Measurements from ENCODE around the gene MRPS21.

Gene MRPS21

DNA sequence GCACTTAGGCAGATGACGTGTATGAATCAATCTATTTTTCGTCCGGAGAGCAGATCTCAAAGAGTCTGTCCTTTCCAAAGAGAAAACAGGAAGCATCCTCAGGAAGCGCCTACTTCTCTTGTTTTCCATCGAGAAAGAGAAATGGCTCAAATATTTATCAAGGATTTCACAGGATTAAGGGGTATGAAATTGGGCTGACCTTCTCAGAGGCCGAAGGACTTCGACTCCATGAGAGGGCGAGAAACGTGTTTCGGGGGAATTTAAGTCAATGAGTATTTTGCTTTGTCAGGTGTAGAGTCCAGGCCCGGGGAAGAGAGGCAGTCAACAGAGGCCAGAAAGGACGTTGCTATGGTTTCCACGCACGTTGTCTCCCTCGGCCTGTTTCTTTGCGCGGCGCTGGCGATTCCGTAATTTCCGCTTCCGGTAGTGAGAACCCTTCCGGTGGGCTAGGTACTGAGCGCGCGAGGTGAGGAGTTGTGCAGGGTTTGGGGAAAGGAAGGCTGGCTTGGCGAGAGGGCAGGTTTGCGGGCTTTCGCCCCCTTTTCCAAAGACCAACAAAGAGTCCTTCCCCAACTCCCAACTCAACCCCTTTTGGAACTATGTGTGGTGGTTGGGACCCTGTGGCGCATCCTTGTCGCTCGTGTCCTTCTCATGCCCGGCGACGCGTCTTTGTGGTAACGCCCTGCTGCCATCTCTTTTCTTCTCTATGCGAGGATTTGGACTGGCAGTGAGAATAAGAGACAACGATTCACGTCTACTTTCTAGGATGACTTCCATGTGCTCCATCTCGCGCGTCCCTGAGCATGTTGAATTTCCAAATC is at the start of gene MRPS21:
Gene MRPS21 (plus strand): TSS at position 429 of the 821 bp plus-strand sequence. CDS start 506 bp downstream, outside the sequence.
- DNase-seq (ENCODE audit: low spot score) = peak; percentile 92

DNA sequence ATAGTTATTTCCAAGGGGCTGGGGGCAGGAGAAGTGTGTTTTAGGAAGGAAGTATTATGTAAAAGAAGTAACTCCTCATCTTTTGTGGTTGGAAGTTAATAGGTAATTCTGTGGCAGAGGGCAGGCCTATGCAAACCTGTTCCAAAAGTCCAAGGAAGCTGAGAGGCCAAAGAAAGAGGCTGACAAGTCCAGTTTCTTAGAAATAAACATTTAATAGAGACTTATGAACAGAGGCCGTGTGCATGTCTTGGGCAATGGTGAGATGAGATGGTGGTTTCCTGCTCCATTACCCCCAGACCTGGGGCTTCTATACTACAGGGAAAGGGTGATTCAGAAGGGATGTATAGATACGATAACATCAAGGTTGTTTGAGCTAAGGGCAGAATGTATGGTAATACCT is 43.7 kb upstream of the MRPS21 start:
- no peak for DNase-seq (ENCODE audit: low spot score)

DNA sequence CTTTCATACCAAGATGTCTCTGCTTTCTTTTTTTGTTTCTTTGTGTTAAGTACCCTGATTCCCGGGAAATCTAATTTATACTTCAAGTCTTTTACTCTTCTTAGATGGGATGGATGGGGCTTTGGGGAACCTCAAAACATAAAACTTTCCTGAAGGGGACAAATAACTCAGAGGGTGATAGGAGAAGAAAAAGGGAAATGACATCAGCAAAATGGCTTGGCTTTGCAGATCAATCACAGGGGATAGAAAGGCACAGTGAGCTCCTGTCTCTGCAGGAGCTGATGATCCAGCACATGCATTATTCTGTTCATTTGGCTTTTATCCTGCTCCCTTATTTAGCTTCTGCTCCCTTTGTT is 37.5 kb upstream of the MRPS21 start:
- no peak for DNase-seq (ENCODE audit: low spot score)

DNA sequence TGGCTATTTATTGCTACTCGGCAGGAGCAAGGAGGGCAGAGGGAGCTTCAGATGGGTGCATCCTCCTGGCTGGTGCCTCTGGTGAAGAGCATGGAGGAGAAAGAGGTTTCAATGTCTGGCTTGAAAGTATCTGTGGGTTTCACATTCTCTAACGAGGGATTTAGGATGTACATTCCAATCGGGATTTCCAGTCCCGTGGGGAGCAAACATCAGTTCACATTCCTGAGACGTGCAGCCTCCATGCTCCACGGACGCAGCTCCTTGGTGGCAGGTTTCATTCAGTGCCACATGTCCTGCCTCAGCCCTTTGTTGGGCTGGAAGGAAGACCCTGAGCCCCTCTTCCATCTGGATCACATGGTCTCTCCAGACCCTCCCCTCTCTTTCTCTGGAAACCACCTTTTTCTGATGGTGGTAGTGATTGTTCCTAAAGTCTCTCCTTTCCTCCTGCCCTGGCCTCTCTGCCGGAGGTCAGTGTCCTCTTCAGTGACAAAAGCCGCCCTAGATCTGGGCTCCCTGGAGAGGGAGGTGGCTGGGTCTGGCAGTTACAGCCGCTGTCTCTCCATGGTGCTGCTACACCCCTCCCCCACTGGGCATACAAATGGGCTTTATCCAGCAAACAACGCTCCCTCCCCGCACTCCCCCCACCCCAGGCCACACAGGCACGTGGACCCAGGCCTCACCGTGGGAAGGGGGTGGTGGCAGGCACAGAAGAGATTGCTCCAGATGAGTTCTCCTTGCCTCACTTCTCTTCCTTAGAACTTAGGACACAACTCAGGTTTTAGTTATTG is 36.9 kb upstream of the MRPS21 start:
- no peak for DNase-seq (ENCODE audit: low spot score)

DNA sequence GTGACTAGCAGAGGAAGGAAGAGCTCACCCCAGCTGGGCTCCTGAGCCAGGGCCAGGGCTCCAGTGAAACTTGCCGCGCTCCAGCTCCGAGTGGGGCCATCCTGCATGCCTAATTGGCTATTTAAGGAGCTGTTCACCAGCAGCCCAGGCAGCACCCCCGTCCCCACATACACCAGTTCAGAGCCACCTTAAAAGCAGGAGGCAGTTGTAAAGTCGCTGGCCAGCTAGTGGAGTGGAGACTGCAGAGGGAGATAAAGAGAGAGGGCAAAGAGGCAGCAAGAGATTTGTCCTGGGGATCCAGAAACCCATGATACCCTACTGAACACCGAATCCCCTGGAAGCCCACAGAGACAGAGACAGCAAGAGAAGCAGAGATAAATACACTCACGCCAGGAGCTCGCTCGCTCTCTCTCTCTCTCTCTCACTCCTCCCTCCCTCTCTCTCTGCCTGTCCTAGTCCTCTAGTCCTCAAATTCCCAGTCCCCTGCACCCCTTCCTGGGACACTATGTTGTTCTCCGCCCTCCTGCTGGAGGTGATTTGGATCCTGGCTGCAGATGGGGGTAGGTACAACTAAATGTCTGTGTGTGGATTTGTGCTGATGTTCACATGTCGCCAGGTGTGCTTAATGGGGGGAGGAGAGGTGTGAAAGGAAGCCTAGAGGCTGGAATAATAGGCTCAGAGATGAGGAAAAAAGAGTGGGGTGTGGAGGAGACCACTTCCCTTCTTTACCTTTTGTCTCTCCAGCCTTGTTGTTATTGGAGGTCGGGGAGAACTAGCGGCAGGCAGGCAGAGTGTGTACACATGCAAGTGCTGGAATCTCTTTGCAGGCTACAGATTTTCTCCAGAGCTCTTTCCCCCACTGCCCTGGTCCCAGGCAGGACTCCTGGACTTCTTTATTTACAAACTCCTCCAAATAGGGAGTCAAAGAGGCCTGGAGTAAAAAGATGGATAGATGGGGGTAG is 35.8 kb upstream of the MRPS21 start, which contains the start of gene CA14:
Gene CA14 (plus strand): TSS at position 151 of the 962 bp plus-strand sequence. CDS start 355 bp downstream, at position 506.
- no peak for DNase-seq (ENCODE audit: low spot score)

DNA sequence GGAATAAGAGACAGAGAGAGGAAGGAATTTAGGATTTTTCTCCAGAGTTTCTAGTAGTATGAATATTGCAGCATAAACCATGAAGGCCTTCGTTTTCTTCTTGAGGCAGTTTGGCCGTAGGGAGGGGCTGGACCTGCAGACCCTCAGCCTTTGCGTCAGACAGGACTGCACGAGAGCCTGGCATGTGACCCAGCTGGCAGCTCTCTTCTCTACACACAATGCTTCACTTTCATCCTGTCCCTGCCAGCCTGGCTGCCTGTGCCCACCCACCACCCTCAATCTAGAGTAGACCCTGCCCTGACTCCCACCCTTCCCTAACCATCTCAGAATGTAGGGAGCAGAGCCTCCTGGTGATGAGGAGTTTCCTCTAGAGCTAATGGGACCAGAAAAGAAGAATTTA is 34.4 kb upstream of the MRPS21 start:
- DNase-seq (ENCODE audit: low spot score) = no peak

DNA sequence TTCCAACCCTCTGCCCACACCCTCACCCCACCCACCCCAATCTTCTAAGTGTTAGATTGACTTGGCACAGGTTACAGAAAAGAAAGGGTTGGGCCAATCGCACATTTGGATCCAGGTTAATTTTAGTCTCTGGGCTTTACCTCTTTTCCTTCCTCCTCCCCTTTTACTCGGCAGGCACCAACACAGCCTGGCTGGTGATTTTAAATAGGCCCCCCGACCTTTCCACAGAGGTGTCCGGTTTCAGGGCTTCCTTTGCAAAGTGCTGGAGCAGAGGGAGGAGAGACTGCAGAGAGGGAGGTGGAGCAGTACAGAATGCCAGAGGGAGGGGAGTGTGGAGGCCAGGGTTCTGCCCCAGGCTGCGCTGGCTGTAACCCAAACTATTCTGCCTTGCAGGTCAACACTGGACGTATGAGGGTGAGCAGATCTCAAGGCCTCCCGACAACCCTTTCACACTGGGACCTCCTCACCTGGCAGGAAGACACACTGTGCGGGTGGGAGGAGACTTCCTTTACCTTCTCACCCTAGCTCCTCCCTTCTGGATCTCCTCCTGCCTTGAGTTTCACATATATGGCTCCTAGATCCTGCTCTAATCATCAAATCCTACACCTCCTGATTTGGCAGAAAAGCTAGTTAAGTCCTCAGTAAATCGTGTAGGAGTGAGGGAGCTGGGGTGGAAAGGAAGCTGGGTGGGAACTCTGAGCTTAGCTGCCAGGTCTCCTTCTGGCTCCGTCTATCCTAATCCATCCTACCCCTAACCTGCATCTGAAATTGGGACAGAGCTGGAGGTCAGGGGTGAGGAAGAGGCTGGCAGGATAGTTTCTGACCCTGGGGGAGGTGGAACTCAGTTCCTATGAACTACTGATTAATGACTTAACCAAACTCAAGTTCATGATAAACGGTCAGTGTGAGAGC is 33.6 kb upstream of the MRPS21 start:
- DNase-seq (ENCODE audit: low spot score) = peak; percentile 52

DNA sequence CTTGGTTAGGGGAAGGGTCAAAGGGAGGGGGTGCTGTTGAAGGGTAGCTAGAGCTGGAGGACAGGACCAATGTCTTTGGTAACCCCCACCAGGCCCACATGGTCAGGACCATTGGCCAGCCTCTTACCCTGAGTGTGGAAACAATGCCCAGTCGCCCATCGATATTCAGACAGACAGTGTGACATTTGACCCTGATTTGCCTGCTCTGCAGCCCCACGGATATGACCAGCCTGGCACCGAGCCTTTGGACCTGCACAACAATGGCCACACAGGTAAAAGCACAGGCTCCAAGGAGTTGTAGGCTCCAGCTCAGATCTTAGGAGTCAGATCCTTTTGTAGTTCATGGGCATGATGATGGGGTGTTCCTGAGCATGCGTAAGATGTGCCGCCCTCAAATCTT is 32.3 kb upstream of the MRPS21 start:
- no peak for DNase-seq (ENCODE audit: low spot score)

DNA sequence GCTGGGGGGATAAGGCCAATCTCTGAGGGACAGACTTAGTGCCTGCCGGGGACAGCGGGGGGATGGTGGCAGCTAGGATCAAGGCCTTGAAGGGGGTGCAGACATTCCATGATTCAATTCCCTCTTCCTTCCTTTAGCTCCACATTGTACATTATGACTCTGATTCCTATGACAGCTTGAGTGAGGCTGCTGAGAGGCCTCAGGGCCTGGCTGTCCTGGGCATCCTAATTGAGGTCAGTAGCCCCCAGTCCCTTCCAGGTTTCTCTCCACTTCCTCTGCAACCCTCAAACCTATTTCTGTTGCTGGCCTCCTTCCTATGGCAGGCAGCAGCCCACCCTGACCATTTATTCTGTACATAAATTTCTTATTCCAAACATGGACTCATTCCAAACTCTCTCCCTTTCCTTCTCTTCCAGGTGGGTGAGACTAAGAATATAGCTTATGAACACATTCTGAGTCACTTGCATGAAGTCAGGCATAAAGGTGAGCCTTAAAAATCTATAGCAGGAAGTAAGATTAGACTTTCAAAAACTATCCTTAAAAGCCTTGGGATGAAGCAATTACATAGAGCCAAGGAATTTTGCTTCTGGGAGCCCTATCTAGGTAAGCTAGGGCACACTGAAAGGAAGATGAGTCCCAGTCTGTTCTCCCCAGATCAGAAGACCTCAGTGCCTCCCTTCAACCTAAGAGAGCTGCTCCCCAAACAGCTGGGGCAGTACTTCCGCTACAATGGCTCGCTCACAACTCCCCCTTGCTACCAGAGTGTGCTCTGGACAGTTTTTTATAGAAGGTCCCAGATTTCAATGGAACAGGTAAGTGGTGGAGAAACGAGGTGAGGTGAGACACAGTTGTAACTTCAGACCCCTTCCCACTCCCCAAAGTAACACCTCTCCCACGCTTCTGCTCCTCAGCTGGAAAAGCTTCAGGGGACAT is 31.0 kb upstream of the MRPS21 start:
- DNase-seq (ENCODE audit: low spot score) = peak; percentile 82

DNA sequence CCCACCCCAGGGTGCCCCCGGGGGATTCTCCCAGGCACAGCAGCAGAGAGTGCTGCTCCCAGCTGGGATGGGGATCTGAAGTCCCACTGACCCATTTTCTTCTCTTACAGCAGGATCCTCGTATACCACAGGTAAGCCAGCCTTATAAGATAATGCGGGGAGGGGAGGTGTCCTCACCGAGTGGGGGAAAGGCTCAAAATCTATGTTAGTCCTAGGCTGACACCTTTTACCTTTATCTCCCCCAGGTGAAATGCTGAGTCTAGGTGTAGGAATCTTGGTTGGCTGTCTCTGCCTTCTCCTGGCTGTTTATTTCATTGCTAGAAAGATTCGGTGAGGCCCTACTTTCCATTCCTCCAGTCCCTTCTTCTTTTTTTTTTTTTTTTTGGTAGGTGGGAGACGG is 30.1 kb upstream of the MRPS21 start:
- DNase-seq (ENCODE audit: low spot score) = no peak

DNA sequence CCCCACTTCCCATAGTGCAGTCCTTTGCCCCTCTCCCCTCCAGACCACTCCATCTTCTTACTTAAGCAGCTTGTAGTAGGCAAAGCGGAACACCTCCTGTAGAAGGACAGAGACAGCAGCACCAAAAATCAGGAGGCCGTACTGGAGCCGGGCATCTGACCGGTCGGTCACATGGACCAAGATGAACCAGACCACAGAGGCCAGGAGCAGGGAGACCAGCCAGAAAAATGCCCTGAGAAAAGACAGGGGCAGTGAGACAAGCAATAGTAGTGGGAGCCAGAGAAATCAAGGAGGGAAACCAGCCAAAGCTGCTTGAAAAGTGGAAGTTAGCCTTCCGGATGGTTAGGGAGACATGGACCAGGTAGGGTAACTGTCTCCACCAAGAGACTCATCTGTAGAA is 25.8 kb upstream of the MRPS21 start:
- no peak for DNase-seq (ENCODE audit: low spot score)

DNA sequence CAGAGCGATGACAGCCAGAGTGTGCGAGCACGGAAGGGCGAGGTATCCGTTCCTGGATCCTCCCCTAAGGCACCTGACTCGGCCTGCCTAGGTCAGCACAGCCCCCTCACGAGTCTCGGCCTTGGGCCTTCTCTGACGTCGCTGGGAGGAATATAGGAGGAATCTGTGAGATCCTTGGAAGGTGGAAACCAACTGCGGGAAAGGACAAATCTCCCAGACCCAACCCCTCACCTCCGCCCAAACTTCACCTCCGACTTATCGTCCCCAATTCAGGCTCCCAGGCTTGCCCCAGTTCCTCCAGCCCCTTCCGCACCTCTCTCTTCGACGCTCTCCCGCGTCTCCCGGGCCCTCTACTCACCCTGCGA is 25.3 kb upstream of the MRPS21 start:
- peak; percentile 58 for DNase-seq (ENCODE audit: low spot score)

DNA sequence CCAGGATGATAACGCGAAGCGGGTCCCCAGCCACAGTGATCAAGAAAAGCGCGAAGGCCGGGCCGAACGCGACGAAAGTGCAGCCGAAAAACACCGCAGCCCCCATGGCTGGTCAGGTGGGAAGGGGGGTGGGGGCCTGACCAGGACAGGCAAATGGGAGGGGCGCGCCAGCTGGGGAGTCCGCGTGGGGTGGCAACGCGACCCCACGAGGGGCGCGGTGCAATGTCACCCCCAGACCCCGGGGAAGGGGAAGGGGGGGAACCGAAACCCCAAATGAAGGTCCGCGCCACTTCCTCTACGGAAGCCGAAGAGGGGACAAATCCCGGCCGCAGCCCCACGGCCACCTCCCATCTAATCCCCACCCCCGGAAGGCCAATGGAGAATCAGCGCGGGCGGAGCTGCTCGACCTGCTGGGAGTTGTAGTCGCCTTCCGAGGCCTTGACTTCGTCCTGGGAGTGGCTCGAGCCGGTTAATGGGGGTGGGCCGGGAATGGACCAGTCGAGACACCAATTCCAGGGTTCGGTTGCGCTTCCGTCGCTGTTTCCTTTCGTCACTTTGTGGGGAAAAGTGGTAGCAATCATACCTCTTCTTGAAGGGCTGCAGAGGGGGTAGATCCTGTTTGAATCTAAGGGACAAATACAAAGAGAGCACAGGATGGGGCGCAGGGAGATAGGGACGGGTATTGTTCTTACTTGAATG is 24.8 kb upstream of the MRPS21 start, which contains the start of gene APH1A:
Gene APH1A (minus strand): TSS at position 312 of the 699 bp plus-strand sequence. CDS start 206 bp downstream, at position 106.
- peak; percentile 97 for DNase-seq (ENCODE audit: low spot score)

DNA sequence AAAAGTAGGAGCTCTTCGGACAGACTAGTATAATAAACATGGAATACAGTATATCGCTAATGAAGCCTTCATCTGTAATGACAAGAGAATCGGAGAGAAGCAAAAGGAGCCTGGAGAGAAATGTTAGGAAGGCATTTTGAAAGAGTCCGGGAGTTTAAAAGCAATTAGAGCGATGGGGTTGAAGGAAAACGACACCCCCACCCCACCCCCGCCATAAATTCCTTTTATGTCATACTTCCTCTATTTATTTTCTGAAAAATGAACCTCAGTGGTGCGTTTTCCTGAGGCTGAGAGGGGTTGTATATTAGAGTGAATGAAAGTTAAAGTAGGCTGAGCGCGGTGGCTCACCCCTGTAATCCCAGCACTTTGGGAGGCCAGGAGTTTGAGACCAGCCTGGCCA is 24.2 kb upstream of the MRPS21 start:
- no peak for DNase-seq (ENCODE audit: low spot score)

DNA sequence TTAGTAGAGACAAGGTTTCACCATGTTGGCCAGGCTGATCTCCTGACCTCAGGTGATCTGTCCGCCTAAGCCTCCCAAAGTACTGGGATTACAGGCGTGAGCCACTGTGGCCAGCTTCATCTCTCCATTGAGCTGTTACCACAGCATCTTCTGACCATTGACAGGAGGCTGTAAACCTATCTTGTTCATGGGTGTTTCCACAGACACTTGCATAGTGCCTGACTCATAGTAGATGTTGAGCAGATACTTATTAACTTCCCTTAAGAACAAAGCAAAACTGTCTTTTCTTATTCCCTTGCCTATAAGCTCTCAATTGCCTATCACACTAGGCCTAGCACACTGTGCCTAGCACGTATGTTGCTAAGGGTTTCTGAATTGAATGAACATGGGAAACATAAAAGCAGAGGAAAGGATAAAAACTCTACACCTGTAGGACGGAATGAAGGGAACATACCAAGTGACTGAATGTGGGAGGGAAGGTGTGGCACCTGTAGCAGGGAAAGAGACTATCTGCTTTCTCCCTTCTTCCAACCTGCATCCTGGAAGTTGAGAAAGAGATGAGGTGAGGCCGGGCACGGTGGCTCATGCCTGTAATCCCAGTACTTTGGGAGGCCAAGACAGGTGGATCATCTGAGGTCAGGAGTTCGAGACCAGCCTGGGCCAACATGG is 22.2 kb upstream of the MRPS21 start:
- peak; percentile 76 for DNase-seq (ENCODE audit: low spot score)

DNA sequence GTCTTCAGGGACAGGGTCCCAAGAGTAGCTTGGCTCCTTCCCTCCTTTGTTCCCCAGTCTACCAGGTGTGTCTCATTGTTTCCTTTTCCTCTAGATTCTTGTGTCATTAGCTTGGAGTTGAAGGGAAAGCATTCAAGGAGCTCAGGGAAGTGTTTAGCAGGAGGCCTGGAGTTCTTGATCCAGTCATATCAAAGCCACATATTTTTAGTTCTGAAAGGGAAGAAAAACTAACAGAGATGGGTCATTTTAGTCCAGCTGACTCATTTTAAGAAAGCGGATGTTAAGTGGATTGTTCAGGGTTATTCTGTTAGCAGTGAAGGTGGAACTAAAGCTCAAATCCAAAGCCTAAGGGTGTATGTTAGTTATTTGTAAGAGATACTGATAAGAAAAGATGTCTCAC is 20.4 kb upstream of the MRPS21 start:
- peak; percentile 14 for DNase-seq (ENCODE audit: low spot score)

DNA sequence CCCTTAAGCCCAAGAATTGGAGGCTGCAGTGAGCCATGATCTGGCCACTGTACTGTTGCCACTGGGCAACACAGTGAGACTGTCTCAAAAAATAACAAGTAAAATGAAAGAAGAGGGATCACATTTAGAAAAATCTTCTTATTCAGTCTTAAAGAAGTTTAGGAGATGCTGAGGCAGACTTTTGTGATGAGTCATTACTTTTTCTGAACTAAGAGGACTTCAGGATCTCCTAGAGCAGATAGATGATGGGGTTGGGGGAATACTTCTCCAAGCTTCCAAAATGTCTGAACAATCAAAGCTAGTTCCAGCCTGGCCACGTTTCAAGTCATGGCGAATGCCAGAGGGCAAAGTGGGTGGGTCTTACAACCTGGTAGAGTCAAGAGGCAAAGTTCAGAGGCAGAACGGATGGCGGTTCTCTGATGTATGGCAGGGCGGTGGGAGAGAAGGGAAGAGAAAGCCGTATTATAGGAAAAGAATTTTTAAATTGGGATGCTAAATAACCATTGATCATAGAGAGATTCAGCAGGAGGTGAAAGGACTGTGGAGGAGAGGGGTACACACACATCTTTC is 13.4 kb upstream of the MRPS21 start:
- DNase-seq (ENCODE audit: low spot score) = no peak

DNA sequence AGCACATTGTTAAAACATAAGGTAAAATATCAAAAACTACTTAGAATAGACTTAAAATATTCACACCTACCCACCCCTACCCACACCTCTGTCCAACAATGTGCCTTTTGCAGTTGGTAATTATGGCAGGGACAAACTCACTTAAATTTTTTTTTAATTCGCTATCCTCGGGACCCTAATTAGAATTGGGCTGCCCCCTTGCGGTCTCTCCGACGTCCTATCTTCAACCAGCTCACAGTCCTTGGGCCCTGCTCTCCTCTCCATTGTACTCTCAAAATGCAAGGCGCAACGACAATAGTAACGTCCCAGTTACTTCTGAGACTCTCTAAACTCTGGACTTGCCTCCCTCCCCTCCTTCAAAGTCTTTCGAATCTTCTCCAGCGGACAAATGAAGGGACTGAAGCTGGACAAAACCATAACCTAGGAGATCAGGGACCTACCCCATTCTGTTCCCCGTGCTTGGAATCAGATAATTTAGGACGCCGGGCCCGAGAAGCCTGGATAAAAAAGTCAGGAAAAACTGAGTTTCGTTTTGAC is 12.4 kb upstream of the MRPS21 start:
- DNase-seq (ENCODE audit: low spot score) = peak; percentile 64
